H54 (cell line): ENCODE data around the gene PGGHG.
"Not testable (repeated sequence)": the region's sequence is repeated elsewhere in the genome, so short reads cannot be mapped to it uniquely, and the experiment has no call there.

Experiments used
- DNase-seq: peaks from one replicate; pipeline ENCODE4 v3.0.0; 2011; ENCODE audit warnings: low spot score, mixed read lengths; ENCODE audit not compliant: insufficient read length
- FAIRE-seq: peaks from 3 replicates; lab custom pipeline; 2011; peaks lifted over from hg19 to GRCh38; lab: Jason Lieb, UNC
- POLR2A ChIP-seq: IDR thresholded peaks from 2 replicates; pipeline ENCODE4 v1.6.1; 2011; ENCODE audit warnings: low read depth, mild to moderate bottlenecking, low read length

The PGGHG gene

GRCh38 chr11:304061-304506 lies 15.2 kb downstream of the PGGHG start:
- FAIRE-seq, result no peak
- TF ChIP-seq POLR2A, result no peak
- DNase-seq, result no peak

GRCh38 chr11:304915-305843 lies 16.3 kb downstream of the PGGHG start:
- TF ChIP-seq POLR2A, result no peak
- DNase-seq (peak; percentile 97), FAIRE-seq (no peak)

- no peak for TF ChIP-seq POLR2A
These were observed 16.9 kb downstream of the PGGHG start for GRCh38 chr11:305844-306211.

GRCh38 chr11:306645-307371 lies 17.9 kb downstream of the PGGHG start:
- DNase-seq, result no peak
- no peak for FAIRE-seq
- no peak for TF ChIP-seq POLR2A

More at GRCh38 chr11:305844-306211, 16.9 kb downstream of the PGGHG start:
- FAIRE-seq (no peak), DNase-seq (no peak)

GRCh38 chr11:307766-308708 lies 19.1 kb downstream of the PGGHG start, which contains the start of gene IFITM2:
IFITM2 (plus strand) TSS chr11:307816; CDS start chr11:308193, 377 bp downstream.
- peak; percentile 52; the same call in 1 of the 2 replicates for TF ChIP-seq POLR2A
- FAIRE-seq, DNase-seq: not testable (repeated sequence)

- not testable (repeated sequence) for DNase-seq, FAIRE-seq
These were observed 20.1 kb downstream of the PGGHG start for GRCh38 chr11:308740-309665.

- not testable (repeated sequence) for FAIRE-seq
These were observed 21.1 kb downstream of the PGGHG start for GRCh38 chr11:309979-310572.

GRCh38 chr11:311013-311748 lies 22.3 kb downstream of the PGGHG start:
- not testable (repeated sequence) for FAIRE-seq, DNase-seq

More at GRCh38 chr11:309979-310572, 21.1 kb downstream of the PGGHG start:
- not testable (repeated sequence) for DNase-seq

- DNase-seq (no peak), FAIRE-seq (no peak)
- TF ChIP-seq POLR2A, result no peak
These were observed 23.3 kb downstream of the PGGHG start for GRCh38 chr11:312092-312816.

GRCh38 chr11:313304-313786 lies 24.4 kb downstream of the PGGHG start:
- FAIRE-seq, result no peak
- DNase-seq, result no peak
- no peak for TF ChIP-seq POLR2A
